GM10248 (cell line): ENCODE results near the gene MYO5C.

Experiments used
- CTCF ChIA-PET: fragments of 300-600 bp; sonication (Branson Sonifier 250); formaldehyde crosslinking; extraction: SDS; loops from one replicate; lab custom pipeline; 2021; ENCODE audit warnings: antibody characterized with exemption; lab: Yijun Ruan, JAX
- POLR2A ChIA-PET: fragments of 350-650 bp; sonication (Branson Sonifier 250); formaldehyde crosslinking; extraction: SDS; loops from one replicate; lab custom pipeline; 2020; ENCODE audit warnings: antibody characterized with exemption; lab: Yijun Ruan, JAX
- DNase-seq: peaks from one replicate; pipeline ENCODE4 v3.0.0; 2012; ENCODE audit errors: extremely low spot score
- CTCF ChIP-seq: IDR thresholded peaks from 2 replicates; pipeline ENCODE4 v1.5.1; 2012; ENCODE audit warnings: mild to moderate bottlenecking, low read depth; ENCODE audit errors: extremely low read depth, missing control alignments, control extremely low read depth

Gene MYO5C

GRCh38 chr15:52276256-52276770 lies 19.3 kb downstream of the MYO5C start:
- POLR2A ChIA-PET: no interaction called here

DNA sequence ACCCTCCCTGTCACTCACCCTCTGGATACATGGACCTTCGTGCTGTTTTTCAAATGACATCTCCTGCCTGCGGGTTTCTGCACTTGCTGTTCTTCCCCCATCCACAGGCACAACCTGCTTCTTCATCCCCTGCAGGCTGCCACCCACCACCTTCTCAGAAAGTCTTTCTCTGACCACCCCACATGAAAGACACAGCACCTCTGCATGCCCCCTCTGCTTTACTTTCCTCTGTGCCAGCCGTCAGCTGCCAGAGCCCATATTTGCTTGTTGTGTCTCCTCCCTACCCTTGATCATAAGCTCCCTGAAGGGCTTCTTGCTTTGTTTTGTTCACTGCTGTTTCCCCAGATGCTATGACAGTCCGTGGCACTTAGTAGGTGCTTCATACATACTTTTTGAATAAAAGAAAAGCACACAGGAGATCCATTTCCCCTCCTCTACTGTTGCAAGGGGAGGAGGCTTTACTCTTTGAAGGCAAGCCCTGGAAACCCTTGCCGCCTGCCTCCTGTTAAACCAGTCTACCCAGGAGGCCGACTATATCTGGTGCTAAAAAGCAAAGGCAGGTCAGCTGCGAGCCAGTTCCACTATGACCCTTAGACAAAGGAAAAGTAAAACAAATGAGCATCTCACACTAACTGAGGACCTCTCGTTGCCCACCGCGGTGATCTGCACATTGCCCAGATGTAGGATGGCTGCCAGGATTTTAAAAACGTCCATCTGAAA lies 31.9 kb downstream of the MYO5C start:
- no peak for TF ChIP-seq CTCF
- DNase-seq: no peak
- CTCF ChIA-PET: no interaction called here
- POLR2A ChIA-PET: no interaction called here

More at GRCh38 chr15:52276256-52276770, 19.3 kb downstream of the MYO5C start:
- no peak for TF ChIP-seq CTCF
- DNase-seq: no peak
- CTCF ChIA-PET: interaction anchor here (6.7 kb wide), 1 partner anchor 17 kb away, joined by 48 read pairs; no protein-coding TSS in a partner anchor

GRCh38 chr15:52262364-52262763 lies 33.2 kb downstream of the MYO5C start:
- TF ChIP-seq CTCF: no peak
- peak; percentile 27 for DNase-seq
- POLR2A ChIA-PET: interaction anchor here (0.5 kb wide), 1 partner anchor 22 kb away, joined by 3 read pairs; no protein-coding TSS in a partner anchor
- CTCF ChIA-PET: interaction anchor here (0.9 to 10.9 kb wide), 6 partner anchors 9 to 471 kb away, joined by 3 to 204 read pairs (median 15); no protein-coding TSS in a partner anchor

- DNase-seq: peak; percentile 86
- ChIA-PET CTCF (interaction anchor here (0.9 to 10.9 kb wide), 9 partner anchors 10 to 471 kb away, joined by 3 to 204 read pairs (median 3); no protein-coding TSS in a partner anchor), POLR2A (no interaction called here)
- TF ChIP-seq CTCF: no peak
These were observed 33.9 kb downstream of the MYO5C start for GRCh38 chr15:52261498-52262242.

GRCh38 chr15:52261026-52261425 lies 34.6 kb downstream of the MYO5C start:
- ChIA-PET POLR2A (no interaction called here), CTCF (interaction anchor here (1.0 to 10.9 kb wide), 9 partner anchors 10 to 472 kb away, joined by 3 to 204 read pairs (median 5); no protein-coding TSS in a partner anchor)

More at GRCh38 chr15:52261026-52261425, 34.6 kb downstream of the MYO5C start:
- DNase-seq: no peak
- no peak for TF ChIP-seq CTCF
